Transverse colon (tissue), 4 donors: Measurements from ENCODE around the gene PTCSC3. TPM values are rescaled to one million over a fixed set of nuclear protein-coding genes. Genes with fewer than 3 reads are reported as not detected.

ENCODE experiments used
- DNase-seq: peaks from one replicate; pipeline ENCODE4 v3.0.0-alpha.2; 2019
- H3K27ac ChIP-seq, 4 donors: fragments of 200-600 bp; sonication (generic); 2 replicates each; pipeline ENCODE4 v1.5.1; 2016 to 2018; ENCODE audit warnings: inconsistent platforms in 4 of 4
- H3K27me3 ChIP-seq: fragments of 200-600 bp; sonication (generic); 2 replicates; pipeline ENCODE4 v1.5.1; 2017; ENCODE audit warnings: inconsistent platforms
- H3K36me3 ChIP-seq, 4 donors: fragments of 200-600 bp; sonication (generic); 2 replicates each; pipeline ENCODE4 v1.5.1; 2017 to 2019; ENCODE audit warnings: inconsistent platforms in 4 of 4
- H3K4me1 ChIP-seq, 4 donors: fragments of 200-600 bp; sonication (generic); 2 replicates each; pipeline ENCODE4 v1.5.1; 2017 to 2020; ENCODE audit warnings: inconsistent platforms in 4 of 4
- H3K4me3 ChIP-seq, 4 donors: fragments of 200-600 bp; sonication (generic); 1 replicate in 1 of 4; 2 replicates in 3 of 4; pipeline versions ENCODE4 v1.5.1 to v1.6.1; 2017 to 2019; ENCODE audit warnings: inconsistent platforms in 4 of 4
- H3K9me3 ChIP-seq, 2 donors: fragments of 200-600 bp; sonication (generic); 2 replicates each; pipeline ENCODE4 v1.5.1; 2017 to 2019; ENCODE audit warnings: inconsistent platforms in 2 of 2
- CTCF ChIP-seq, 5 experiments: fragments of 200-600 bp in 3 of 5; fragments of 450-650 bp in 2 of 5; sonication (generic) in 3 of 5; IDR thresholded peaks; 1 replicate in 2 of 5; 2 replicates in 3 of 5; pipeline ENCODE4 v1.5.1; 2016 to 2017; ENCODE audit warnings: antibody characterized with exemption in 5 of 5, inconsistent platforms in 3 of 5, mild to moderate bottlenecking in 2 of 5, moderate library complexity in 1 of 5
- EP300 ChIP-seq: sonication (generic); formaldehyde crosslinking; IDR thresholded peaks from one replicate; pipeline ENCODE4 v1.6.1; 2017; ENCODE audit warnings: antibody characterized with exemption, low read depth
- POLR2A ChIP-seq: fragments of 450-650 bp; IDR thresholded peaks from one replicate; pipeline ENCODE4 v1.6.1; 2016; ENCODE audit warnings: antibody characterized with exemption, mild to moderate bottlenecking, moderate library complexity
- POLR2AphosphoS5 ChIP-seq, 3 donors: sonication (generic); formaldehyde crosslinking; IDR thresholded peaks; one replicate each; pipeline ENCODE4 v1.6.1; 2016; ENCODE audit warnings: antibody characterized with exemption in 3 of 3
- WGBS, 2 donors: methylation state at CpG; one replicate each; pipeline ENCODE4 v1.1.5; 2018; ENCODE audit warnings: low coverage in 1 of 2; 5-methylcytosine and 5-hydroxymethylcytosine counted together
- in situ Hi-C, 4 donors: fragments of 200-750 bp; cut with MboI; loops; one replicate each; pipeline versions ENCODE4 v1.15.0 to v1.15.1; 2017; ENCODE audit warnings: low sequenced_read_pairs in 3 of 4, low pct_ligation_motif_present in 1 of 4, low pct_unique_long_range_greater_than_20kb in 1 of 4
- intact Hi-C: fragments of 100-400 bp; cut with DNase I; formaldehyde crosslinking; loops from one replicate; pipeline ENCODE4 v1.15.1; 2023; ENCODE audit warnings: low total_unique reads
- total RNA-seq, 4 donors: library from RNA; depleted of rRNA; stranded (reverse); fragments of >200 nt; gene quantifications; one replicate each; pipeline ENCODE4 v1.1.0, GENCODE V29; 2016

Gene PTCSC3
- not detected for total RNA-seq

GRCh38 chr14:36176524-36176923 lies at the start of gene PTCSC3:
Gene PTCSC3 (minus strand): TSS chr14:36176722.
- H3K4me1 ChIP-seq = peaks cover 0 to 3% (median 0%) of the 10 kb centered on the region in 4 donors
- H3K27me3 ChIP-seq = no peaks in the 10 kb centered on the region
- H3K36me3 ChIP-seq = no peaks in the 10 kb centered on the region
- TF ChIP-seq POLR2AphosphoS5 (IDR thresholded peaks at IDR 0.05) (no peak), CTCF (IDR thresholded peaks at IDR 0.05) (no peak), POLR2A (no peak), EP300 (no peak)
- no peak within 1 kb of the TSS for H3K4me3 ChIP-seq
- 87 to 95% methylated on average over 4 of the region's 4 CpGs for WGBS, 2 donors
- intact Hi-C loops = no loop called here
- H3K27ac ChIP-seq = no peak within 1 kb of the TSS
- in situ Hi-C loops = no loop called here
- no peaks in the 10 kb centered on the region for H3K9me3 ChIP-seq
- no peak for DNase-seq

- in situ Hi-C loops (no loop called here), intact Hi-C loops (no loop called here)
- Histone ChIP-seq H3K36me3 (no peaks in the 10 kb centered on the region), H3K9me3 (no peaks in the 10 kb centered on the region), H3K27me3 (no peaks in the 10 kb centered on the region), H3K4me1 (peaks cover 0 to 15% (median 4%) of the 10 kb centered on the region in 4 donors), H3K27ac (no peak overlapping the region), H3K4me3 (no peak overlapping the region)
- no peak for DNase-seq
- no peak for TF ChIP-seq POLR2A
- no peak for TF ChIP-seq POLR2AphosphoS5 (IDR thresholded peaks at IDR 0.05)
- TF ChIP-seq CTCF (IDR thresholded peaks at IDR 0.05) = no peak
- no peak for TF ChIP-seq EP300
- WGBS, 2 donors = 51 to 88% methylated on average over 1 of the region's 1 CpG
These were observed 49.6 kb upstream of the PTCSC3 start for GRCh38 chr14:36226164-36226563.

- intact Hi-C loops (no loop called here), in situ Hi-C loops (loop anchor here in 1 of 4 donors (25.0 kb wide), 1 partner anchor 138 kb away; no protein-coding TSS in a partner anchor)
- Histone ChIP-seq H3K4me1 (peaks cover 0 to 15% (median 4%) of the 10 kb centered on the region in 4 donors), H3K27ac (no peak overlapping the region), H3K36me3 (no peaks in the 10 kb centered on the region), H3K9me3 (no peaks in the 10 kb centered on the region), H3K4me3 (no peak overlapping the region), H3K27me3 (no peaks in the 10 kb centered on the region)
- TF ChIP-seq EP300 (no peak), CTCF (IDR thresholded peaks at IDR 0.05) (no peak), POLR2AphosphoS5 (IDR thresholded peaks at IDR 0.05) (no peak), POLR2A (no peak)
- WGBS, 2 donors = 86 to 90% methylated on average over 7 to 9 of the region's 9 CpGs
- no peak for DNase-seq
These were observed 47.7 kb upstream of the PTCSC3 start for GRCh38 chr14:36224176-36224575.

GRCh38 chr14:36223558-36223957 lies 47.0 kb upstream of the PTCSC3 start:
- Histone ChIP-seq H3K36me3 (no peaks in the 10 kb centered on the region), H3K4me3 (no peak overlapping the region), H3K9me3 (no peaks in the 10 kb centered on the region), H3K4me1 (peaks cover 0 to 15% (median 3%) of the 10 kb centered on the region in 4 donors), H3K27me3 (no peaks in the 10 kb centered on the region), H3K27ac (no peak overlapping the region)
- in situ Hi-C loops (loop anchor here in 1 of 4 donors (25.0 kb wide), 1 partner anchor 139 kb away; no protein-coding TSS in a partner anchor), intact Hi-C loops (no loop called here)
- no peak for DNase-seq
- TF ChIP-seq EP300 (no peak), POLR2A (no peak), POLR2AphosphoS5 (IDR thresholded peaks at IDR 0.05) (no peak)
- WGBS, 2 donors = 81 to 85% methylated on average over 3 of the region's 3 CpGs

GRCh38 chr14:36222952-36223468 lies 46.5 kb upstream of the PTCSC3 start:
- DNase-seq = no peak
- H3K27ac ChIP-seq = no peak overlapping the region
- H3K4me3 ChIP-seq = no peak overlapping the region
- no peaks in the 10 kb centered on the region for H3K9me3 ChIP-seq
- H3K36me3 ChIP-seq = no peaks in the 10 kb centered on the region
- TF ChIP-seq POLR2AphosphoS5 (IDR thresholded peaks at IDR 0.05) (no peak), EP300 (no peak), CTCF (IDR thresholded peaks at IDR 0.05) (no peak), POLR2A (no peak)
- WGBS, 2 donors = 64 to 73% methylated on average over 2 to 5 of the region's 5 CpGs
- H3K4me1 ChIP-seq = peaks cover 0 to 10% (median under 1%) of the 10 kb centered on the region in 4 donors
- intact Hi-C loops (no loop called here), in situ Hi-C loops (loop anchor here in 1 of 4 donors (25.0 kb wide), 1 partner anchor 139 kb away; no protein-coding TSS in a partner anchor)
- H3K27me3 ChIP-seq = no peaks in the 10 kb centered on the region
